GM10248 (cell line): ENCODE results near the gene POMGNT1.

Experiments
- CTCF ChIA-PET: fragments of 300-600 bp; sonication (Branson Sonifier 250); formaldehyde crosslinking; extraction: SDS; loops from one replicate; lab custom pipeline; 2021; ENCODE audit warnings: antibody characterized with exemption; lab: Yijun Ruan, JAX
- POLR2A ChIA-PET: fragments of 350-650 bp; sonication (Branson Sonifier 250); formaldehyde crosslinking; extraction: SDS; loops from one replicate; lab custom pipeline; 2020; ENCODE audit warnings: antibody characterized with exemption; lab: Yijun Ruan, JAX
- DNase-seq: peaks from one replicate; pipeline ENCODE4 v3.0.0; 2012; ENCODE audit errors: extremely low spot score
- CTCF ChIP-seq: IDR thresholded peaks from 2 replicates; pipeline ENCODE4 v1.5.1; 2012; ENCODE audit warnings: mild to moderate bottlenecking, low read depth; ENCODE audit errors: extremely low read depth, missing control alignments, control extremely low read depth

Gene POMGNT1

GRCh38 chr1:46210561-46210960 lies 12.3 kb upstream of the POMGNT1 start:
- ChIA-PET POLR2A (no interaction called here), CTCF (interaction anchor here (1.0 to 3.0 kb wide), 3 partner anchors 11 to 31 kb away, joined by 4 to 14 read pairs (median 4); no protein-coding TSS in a partner anchor)
- TF ChIP-seq CTCF, result no peak
- DNase-seq, result no peak

GRCh38 chr1:46206399-46206798 lies 8.2 kb upstream of the POMGNT1 start:
- TF ChIP-seq CTCF, result no peak
- CTCF ChIA-PET, result interaction anchor here (5.4 kb wide), 1 partner anchor 18 kb away, joined by 30 read pairs; no protein-coding TSS in a partner anchor
- DNase-seq, result no peak
- POLR2A ChIA-PET, result no interaction called here

GRCh38 chr1:46205791-46206190 lies 7.6 kb upstream of the POMGNT1 start:
- POLR2A ChIA-PET, result no interaction called here

GRCh38 chr1:46205141-46205540 lies 6.9 kb upstream of the POMGNT1 start:
- DNase-seq, result no peak
- ChIA-PET CTCF (interaction anchor here (1.1 to 5.4 kb wide), 3 partner anchors 19 to 169 kb away, joined by 3 to 30 read pairs (median 10); no protein-coding TSS in a partner anchor), POLR2A (no interaction called here)
- no peak for TF ChIP-seq CTCF

More at GRCh38 chr1:46205791-46206190, 7.6 kb upstream of the POMGNT1 start:
- no peak for TF ChIP-seq CTCF
- no peak for DNase-seq
- CTCF ChIA-PET, result interaction anchor here (1.1 to 5.4 kb wide), 2 partner anchors 18 to 158 kb away, joined by 3 to 30 read pairs; no protein-coding TSS in a partner anchor

- CTCF ChIA-PET, result interaction anchor here (1.1 to 5.4 kb wide), 3 partner anchors 20 to 169 kb away, joined by 3 to 30 read pairs (median 10); no protein-coding TSS in a partner anchor
- DNase-seq, result no peak
- POLR2A ChIA-PET, result no interaction called here
- TF ChIP-seq CTCF, result no peak
Measured at GRCh38 chr1:46204406-46204742, 6.1 kb upstream of the POMGNT1 start.

GRCh38 chr1:46203738-46204405 lies 5.6 kb upstream of the POMGNT1 start:
- ChIA-PET CTCF (interaction anchor here (3.0 to 5.4 kb wide), 2 partner anchors 20 to 168 kb away, joined by 10 to 30 read pairs; no protein-coding TSS in a partner anchor), POLR2A (no interaction called here)
- DNase-seq, result no peak
- TF ChIP-seq CTCF, result no peak
